Measurements from ENCODE around the gene NOL6. TPM values are rescaled to one million over a fixed set of nuclear protein-coding genes. Genes with fewer than 3 reads are reported as not detected.
"Not testable (repeated sequence)": the region's sequence is repeated elsewhere in the genome, so short reads cannot be mapped to it uniquely, and the experiment has no call there.

Gene NOL6, protein sequence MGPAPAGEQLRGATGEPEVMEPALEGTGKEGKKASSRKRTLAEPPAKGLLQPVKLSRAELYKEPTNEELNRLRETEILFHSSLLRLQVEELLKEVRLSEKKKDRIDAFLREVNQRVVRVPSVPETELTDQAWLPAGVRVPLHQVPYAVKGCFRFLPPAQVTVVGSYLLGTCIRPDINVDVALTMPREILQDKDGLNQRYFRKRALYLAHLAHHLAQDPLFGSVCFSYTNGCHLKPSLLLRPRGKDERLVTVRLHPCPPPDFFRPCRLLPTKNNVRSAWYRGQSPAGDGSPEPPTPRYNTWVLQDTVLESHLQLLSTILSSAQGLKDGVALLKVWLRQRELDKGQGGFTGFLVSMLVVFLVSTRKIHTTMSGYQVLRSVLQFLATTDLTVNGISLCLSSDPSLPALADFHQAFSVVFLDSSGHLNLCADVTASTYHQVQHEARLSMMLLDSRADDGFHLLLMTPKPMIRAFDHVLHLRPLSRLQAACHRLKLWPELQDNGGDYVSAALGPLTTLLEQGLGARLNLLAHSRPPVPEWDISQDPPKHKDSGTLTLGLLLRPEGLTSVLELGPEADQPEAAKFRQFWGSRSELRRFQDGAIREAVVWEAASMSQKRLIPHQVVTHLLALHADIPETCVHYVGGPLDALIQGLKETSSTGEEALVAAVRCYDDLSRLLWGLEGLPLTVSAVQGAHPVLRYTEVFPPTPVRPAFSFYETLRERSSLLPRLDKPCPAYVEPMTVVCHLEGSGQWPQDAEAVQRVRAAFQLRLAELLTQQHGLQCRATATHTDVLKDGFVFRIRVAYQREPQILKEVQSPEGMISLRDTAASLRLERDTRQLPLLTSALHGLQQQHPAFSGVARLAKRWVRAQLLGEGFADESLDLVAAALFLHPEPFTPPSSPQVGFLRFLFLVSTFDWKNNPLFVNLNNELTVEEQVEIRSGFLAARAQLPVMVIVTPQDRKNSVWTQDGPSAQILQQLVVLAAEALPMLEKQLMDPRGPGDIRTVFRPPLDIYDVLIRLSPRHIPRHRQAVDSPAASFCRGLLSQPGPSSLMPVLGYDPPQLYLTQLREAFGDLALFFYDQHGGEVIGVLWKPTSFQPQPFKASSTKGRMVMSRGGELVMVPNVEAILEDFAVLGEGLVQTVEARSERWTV
- 10 to 100 TPM; 57.9 to 69.2 (median 62.2) TPM for total RNA-seq (2021; fragmentation: NEBNext Ultra II Directional; extraction: Animal tissue kit (Norgen Biotek cat#: 25700))
- long read RNA-seq, full-length matches to known transcripts: 7 of 42 reads
- long read RNA-seq, partial matches to known transcripts: 13 of 42 reads
- long read RNA-seq, other reads (novel, unspliced or antisense): 22 of 42 reads

DNA sequence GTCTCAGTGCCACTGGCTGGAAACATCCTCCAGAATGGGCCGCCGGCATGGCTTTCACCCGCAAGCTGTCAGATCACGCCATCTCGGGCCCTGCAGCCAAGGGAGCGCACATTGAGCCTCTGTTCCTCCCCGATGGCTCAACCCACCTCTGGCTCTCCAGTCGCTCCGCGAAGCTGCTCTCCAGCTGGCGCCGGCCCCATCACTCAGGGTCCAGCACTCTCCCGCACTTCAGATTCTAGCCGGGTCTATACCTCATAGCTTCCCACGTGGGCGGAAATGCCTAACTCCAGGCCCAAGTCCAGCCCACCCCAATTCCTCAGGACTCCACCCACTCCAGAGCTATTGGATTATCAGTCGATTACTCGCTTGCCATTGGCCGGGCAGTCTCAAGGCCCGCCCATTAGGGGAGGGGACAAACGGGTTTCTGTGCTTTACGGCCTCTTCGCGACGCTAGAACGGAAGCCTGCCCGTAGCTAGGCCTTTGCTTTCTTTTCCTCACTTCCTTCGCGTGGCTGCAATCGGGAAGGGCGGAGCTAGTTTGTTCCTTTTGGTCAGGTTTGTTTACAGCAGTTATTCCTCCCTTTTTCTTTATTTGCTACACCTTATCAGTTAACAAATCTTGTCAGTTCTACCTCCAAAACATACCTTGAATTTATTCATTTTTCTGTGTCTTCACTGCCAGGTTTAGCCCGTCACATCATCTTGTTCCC, at the start of gene NOL6:
TSS of gene NOL6 (minus strand) at position 282 of the 710 bp plus-strand sequence. CDS start at position 200, 82 bp downstream.
- Mint-ChIP-seq H3K36me3 (ENCODE audit: low read depth) (peaks cover 34% of the 10 kb centered on the region), H3K27ac (peak within 1 kb of the TSS; percentile 93), H3K4me1 (ENCODE audit: low read depth) (peaks cover 23% of the 10 kb centered on the region), H3K4me3 (peak within 1 kb of the TSS; percentile 93), H3K9me3 (no peaks in the 10 kb centered on the region), H3K27me3 (ENCODE audit: insufficient read depth) (peaks cover 5% of the 10 kb centered on the region)
- TF ChIP-seq, protein P1, sequence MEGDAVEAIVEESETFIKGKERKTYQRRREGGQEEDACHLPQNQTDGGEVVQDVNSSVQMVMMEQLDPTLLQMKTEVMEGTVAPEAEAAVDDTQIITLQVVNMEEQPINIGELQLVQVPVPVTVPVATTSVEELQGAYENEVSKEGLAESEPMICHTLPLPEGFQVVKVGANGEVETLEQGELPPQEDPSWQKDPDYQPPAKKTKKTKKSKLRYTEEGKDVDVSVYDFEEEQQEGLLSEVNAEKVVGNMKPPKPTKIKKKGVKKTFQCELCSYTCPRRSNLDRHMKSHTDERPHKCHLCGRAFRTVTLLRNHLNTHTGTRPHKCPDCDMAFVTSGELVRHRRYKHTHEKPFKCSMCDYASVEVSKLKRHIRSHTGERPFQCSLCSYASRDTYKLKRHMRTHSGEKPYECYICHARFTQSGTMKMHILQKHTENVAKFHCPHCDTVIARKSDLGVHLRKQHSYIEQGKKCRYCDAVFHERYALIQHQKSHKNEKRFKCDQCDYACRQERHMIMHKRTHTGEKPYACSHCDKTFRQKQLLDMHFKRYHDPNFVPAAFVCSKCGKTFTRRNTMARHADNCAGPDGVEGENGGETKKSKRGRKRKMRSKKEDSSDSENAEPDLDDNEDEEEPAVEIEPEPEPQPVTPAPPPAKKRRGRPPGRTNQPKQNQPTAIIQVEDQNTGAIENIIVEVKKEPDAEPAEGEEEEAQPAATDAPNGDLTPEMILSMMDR (IDR thresholded peaks at IDR 0.05): no peak
- peak; percentile 98 for DNase-seq

DNA sequence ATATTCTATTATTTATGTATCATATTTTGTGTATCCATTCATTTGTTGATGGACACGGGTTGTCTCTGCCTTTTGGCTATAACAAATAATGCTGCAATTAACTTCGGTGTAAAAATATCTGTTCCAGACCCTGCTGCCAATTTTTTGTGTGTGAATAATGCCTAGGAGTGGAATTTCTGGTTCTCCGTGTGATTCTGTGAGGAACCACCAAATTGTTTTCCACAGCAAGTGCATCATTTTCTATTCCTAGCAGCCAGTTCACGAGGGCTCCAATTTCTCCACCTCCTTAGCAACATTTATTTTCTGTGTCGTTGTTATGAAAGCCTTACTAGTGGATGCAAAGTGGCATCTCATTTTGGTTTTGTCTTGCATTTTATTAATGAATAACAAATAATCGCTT, 48.1 kb upstream of the NOL6 start:
- peaks cover 42% of the 10 kb centered on the region for H3K4me1 Mint-ChIP-seq (ENCODE audit: low read depth)
- H3K27me3 Mint-ChIP-seq (ENCODE audit: insufficient read depth); H3K4me3 Mint-ChIP-seq: not testable (repeated sequence)

DNA sequence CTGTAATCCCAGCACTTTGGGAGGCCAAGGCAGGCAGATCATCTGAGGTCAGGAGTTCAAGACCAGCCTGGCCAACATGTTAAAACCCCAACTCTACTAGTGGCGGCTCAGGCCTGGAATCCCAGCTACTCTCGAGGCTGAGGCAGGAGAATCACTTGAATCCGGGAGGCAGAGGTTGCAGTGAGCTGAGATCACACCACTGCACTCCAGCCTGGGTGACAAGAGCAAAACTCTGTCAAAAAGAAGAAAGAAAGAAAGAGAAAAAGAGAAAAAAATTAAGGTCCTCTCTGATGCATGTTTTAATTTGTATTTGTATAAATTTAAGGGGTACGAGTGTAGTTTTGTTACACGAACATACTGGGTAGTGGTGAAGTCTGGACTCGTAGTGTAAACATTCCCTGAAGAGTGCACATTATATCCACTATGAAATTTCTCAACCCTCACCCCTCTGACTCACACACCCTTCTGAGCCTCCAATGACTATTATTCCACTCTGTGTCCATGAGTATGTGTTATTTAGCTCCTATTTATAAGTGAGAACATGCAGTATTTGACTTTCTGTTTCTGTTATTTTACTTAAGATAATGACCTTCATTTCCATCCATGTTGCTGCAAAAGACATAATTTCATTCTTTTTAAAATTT, 44.3 kb upstream of the NOL6 start:
- peaks cover 38% of the 10 kb centered on the region for H3K4me1 Mint-ChIP-seq (ENCODE audit: low read depth)
- not testable (repeated sequence) for H3K27me3 Mint-ChIP-seq (ENCODE audit: insufficient read depth)
- H3K4me3 Mint-ChIP-seq: peak overlapping the region; percentile 76

More for the DNA sequence above, 48.1 kb upstream of the NOL6 start:
- H3K9me3 Mint-ChIP-seq; H3K36me3 Mint-ChIP-seq (ENCODE audit: low read depth); H3K27ac Mint-ChIP-seq; DNase-seq: not testable (repeated sequence)

DNA sequence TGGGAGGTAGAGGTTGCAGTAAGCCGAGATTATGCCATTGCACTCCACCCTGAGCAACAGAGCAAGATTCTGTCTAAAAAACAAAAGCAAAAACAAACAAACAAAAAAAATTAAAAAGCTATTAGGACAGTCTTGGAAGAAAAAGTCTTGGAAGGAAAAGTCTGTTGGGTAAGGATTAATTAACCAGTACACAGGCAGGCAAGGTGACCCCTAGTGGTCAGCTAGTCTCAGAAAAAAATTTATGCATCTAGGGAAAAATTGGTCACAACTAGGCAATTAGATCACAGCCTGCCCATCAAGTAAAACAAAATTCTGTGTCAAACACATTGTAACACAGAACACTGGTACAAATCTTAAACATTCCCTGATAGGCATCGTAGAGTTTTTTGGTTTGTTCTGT, 43.6 kb upstream of the NOL6 start:
- TF ChIP-seq, protein P1 (IDR thresholded peaks at IDR 0.05): peak; percentile 92

More for the DNA sequence above, 44.3 kb upstream of the NOL6 start:
- Mint-ChIP-seq H3K9me3 (peaks cover 12% of the 10 kb centered on the region; the same call in 1 of the 2 replicates), H3K27ac (peak overlapping the region; percentile 83), H3K36me3 (ENCODE audit: low read depth) (peaks cover 12% of the 10 kb centered on the region)
- DNase-seq: peak; percentile 62

DNA sequence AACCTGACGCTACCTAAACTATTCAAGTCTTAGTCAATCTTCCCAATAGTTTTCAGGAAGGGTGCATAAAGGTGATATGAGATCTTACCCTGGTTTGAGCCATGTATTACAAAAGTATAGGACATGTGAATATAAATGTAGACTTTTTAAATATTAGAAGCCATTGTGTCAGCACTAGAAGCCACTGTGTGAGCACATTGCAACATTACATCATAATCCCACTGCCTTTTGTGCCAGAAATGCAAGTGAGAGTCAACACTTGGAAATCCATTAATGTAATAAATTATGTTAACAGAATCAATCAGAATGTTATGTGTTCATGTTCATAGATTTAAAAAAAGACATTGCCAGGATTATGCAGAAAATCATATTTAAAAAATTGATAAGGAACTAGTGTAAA, 42.7 kb upstream of the NOL6 start:
- peaks cover 12% of the 10 kb centered on the region; the same call in 1 of the 2 replicates for H3K9me3 Mint-ChIP-seq
- peaks cover 38% of the 10 kb centered on the region for H3K4me1 Mint-ChIP-seq (ENCODE audit: low read depth)
- not testable (repeated sequence) for H3K27ac Mint-ChIP-seq; DNase-seq; H3K4me3 Mint-ChIP-seq; H3K27me3 Mint-ChIP-seq (ENCODE audit: insufficient read depth)
- H3K36me3 Mint-ChIP-seq (ENCODE audit: low read depth): peaks cover 12% of the 10 kb centered on the region

More for the DNA sequence above, 43.6 kb upstream of the NOL6 start:
- DNase-seq: peak; percentile 72
- peaks cover 2% of the 10 kb centered on the region for H3K27me3 Mint-ChIP-seq (ENCODE audit: insufficient read depth)
- peak overlapping the region; percentile 83 for H3K27ac Mint-ChIP-seq
- H3K36me3 Mint-ChIP-seq (ENCODE audit: low read depth): peaks cover 12% of the 10 kb centered on the region
- peaks cover 12% of the 10 kb centered on the region; the same call in 1 of the 2 replicates for H3K9me3 Mint-ChIP-seq
- peak overlapping the region; percentile 76 for H3K4me3 Mint-ChIP-seq
- H3K4me1 Mint-ChIP-seq (ENCODE audit: low read depth): peaks cover 35% of the 10 kb centered on the region

DNA sequence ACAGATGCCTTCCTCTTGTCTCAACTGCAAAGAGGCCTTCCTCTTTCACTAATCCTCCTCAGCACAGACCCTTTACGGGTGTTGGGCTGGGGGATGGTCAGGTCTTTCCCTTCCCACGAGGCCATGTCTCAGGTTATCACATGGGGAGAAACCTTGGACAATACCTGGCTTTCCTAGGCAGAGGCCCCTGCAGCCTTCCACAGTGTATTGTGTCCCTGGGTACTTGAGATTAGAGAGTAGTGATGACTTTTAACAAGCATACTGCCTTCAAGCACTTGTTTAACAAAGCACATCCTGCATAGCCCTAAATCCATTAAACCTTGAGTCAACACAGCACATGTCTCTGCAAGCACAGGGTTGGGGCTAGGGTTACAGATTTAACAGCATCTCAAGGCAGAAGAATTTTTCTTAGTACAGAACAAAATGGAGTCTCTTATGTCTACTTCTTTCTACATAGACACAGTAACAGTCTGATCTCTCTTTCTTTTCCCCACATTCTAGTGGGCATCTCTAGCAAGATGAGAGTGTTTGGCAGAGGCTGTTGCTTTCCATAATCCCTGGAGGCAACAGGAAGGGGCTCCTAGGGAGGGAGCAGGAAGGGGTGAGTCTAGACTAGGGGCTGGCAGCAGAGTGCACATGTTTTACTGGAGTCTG, 41.7 kb upstream of the NOL6 start:
- H3K36me3 Mint-ChIP-seq (ENCODE audit: low read depth): peaks cover 12% of the 10 kb centered on the region
- peaks cover 45% of the 10 kb centered on the region for H3K4me1 Mint-ChIP-seq (ENCODE audit: low read depth)
- DNase-seq; H3K4me3 Mint-ChIP-seq; H3K27me3 Mint-ChIP-seq (ENCODE audit: insufficient read depth); H3K27ac Mint-ChIP-seq: not testable (repeated sequence)
- H3K9me3 Mint-ChIP-seq: peaks cover 12% of the 10 kb centered on the region; the same call in 1 of the 2 replicates

DNA sequence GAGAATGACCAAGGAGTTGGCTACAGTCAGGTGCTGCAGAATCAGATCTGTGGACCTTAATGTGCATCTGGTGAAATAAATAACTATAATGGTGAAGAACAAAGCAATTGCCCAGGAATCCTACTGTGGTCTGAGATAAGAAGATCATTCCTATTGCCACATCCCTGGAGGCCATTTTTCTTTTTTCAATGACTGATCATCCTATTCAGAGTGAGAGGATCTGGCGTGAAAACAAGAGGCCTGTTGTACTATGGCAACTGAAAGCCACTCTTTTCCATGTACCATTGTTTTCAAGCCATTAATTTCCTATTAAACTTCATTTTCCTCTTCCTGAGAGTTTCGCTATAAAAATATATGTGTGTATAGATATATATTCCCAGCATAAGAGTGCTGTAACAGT, 38.8 kb upstream of the NOL6 start:
- not testable (repeated sequence) for DNase-seq; H3K4me3 Mint-ChIP-seq; H3K27me3 Mint-ChIP-seq (ENCODE audit: insufficient read depth)
- Mint-ChIP-seq H3K4me1 (ENCODE audit: low read depth) (peaks cover 53% of the 10 kb centered on the region), H3K36me3 (ENCODE audit: low read depth) (peaks cover 12% of the 10 kb centered on the region), H3K9me3 (peaks cover 12% of the 10 kb centered on the region; the same call in 1 of the 2 replicates), H3K27ac (0 out of 2 replicates have a peak overlapping the region, but pooled peaks have one; percentile 13)

DNA sequence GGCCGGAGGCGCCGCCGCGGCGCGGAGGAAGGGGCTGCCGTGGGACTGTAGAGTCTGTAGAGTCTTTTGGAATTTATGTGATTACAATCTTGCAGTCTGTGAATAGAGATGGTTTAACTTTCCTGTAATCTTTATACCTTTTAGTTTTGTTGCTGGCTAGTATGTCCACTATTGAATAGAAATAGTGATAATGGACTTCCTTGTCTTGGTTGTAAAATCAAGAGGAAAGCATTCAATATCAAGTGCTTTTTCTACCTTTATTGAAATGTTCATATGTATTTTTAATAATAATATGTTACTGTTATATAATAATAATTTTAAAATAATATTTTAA, 37.4 kb upstream of the NOL6 start:
- H3K36me3 Mint-ChIP-seq (ENCODE audit: low read depth): peaks cover 12% of the 10 kb centered on the region
- H3K4me3 Mint-ChIP-seq: peak overlapping the region; percentile 97
- peak overlapping the region; percentile 100 for H3K27ac Mint-ChIP-seq
- DNase-seq; H3K27me3 Mint-ChIP-seq (ENCODE audit: insufficient read depth): not testable (repeated sequence)
- peaks cover 12% of the 10 kb centered on the region; the same call in 1 of the 2 replicates for H3K9me3 Mint-ChIP-seq
- peaks cover 63% of the 10 kb centered on the region for H3K4me1 Mint-ChIP-seq (ENCODE audit: low read depth)
